Ovary (tissue), 9 donors: ENCODE results near the gene NAA10. TPM values are rescaled to one million over a fixed set of nuclear protein-coding genes. Genes with fewer than 3 reads are reported as not detected.

Experiments used
- DNase-seq, 5 donors: peaks; one replicate each; pipeline ENCODE4 v3.0.0-alpha.2; 2019 to 2020
- H3K27ac ChIP-seq, 2 donors: fragments of 200-600 bp; one replicate each; pipeline versions ENCODE4 v1.5.1 to v1.8.0; 2019 to 2022
- H3K27me3 ChIP-seq: fragments of 200-600 bp; one replicate; pipeline ENCODE4 v1.8.0; 2022
- H3K36me3 ChIP-seq: fragments of 200-600 bp; sonication (generic); one replicate; pipeline ENCODE4 v1.5.1; 2019
- H3K4me1 ChIP-seq: one replicate; pipeline ENCODE4 v1.8.1; 2013; ENCODE audit warnings: mild to moderate bottlenecking, moderate library complexity; ENCODE audit not compliant: insufficient read depth
- H3K4me3 ChIP-seq: fragments of 200-600 bp; sonication (generic); one replicate; pipeline ENCODE4 v1.5.1; 2017
- H3K9me3 ChIP-seq, 2 donors: fragments of 200-600 bp in 1 of 2; sonication (generic) in 1 of 2; one replicate each; pipeline versions ENCODE4 v1.5.1 to v1.8.1; 2013 to 2019; ENCODE audit warnings: mild to moderate bottlenecking in 1 of 2, moderate library complexity in 1 of 2
- EP300 ChIP-seq: sonication (generic); formaldehyde crosslinking; IDR thresholded peaks from one replicate; pipeline ENCODE4 v1.6.1; 2017; ENCODE audit warnings: antibody characterized with exemption
- POLR2A ChIP-seq: fragments of 450-650 bp; IDR thresholded peaks from one replicate; pipeline ENCODE4 v1.6.1; 2017; ENCODE audit warnings: antibody characterized with exemption, mild to moderate bottlenecking, moderate library complexity
- WGBS, 3 donors: extraction: QIAGEN DNeasy Blood & Tissue Kit in 1 of 3; methylation state at CpG; one replicate each; pipeline versions ENCODE4 v1.1.5 to v1.1.7; 2013 to 2017; 5-methylcytosine and 5-hydroxymethylcytosine counted together
- intact Hi-C, 4 donors: fragments of 100-400 bp; cut with DNase I; formaldehyde crosslinking; loops; one replicate each; pipeline versions ENCODE4 v1.11.0 to v1.15.1; 2022 to 2023
- polyA plus RNA-seq, 2 donors: library from polyadenylated mRNA; stranded (reverse); fragments of 200-250 nt in 1 of 2; fragments of 350-450 nt in 1 of 2; fragmentation: Illumina TruSeq in 1 of 2; extraction: RNeasy Lipid Tissue Mini Kit (QIAGEN cat#74804) in 1 of 2; gene quantifications; one replicate each; pipeline ENCODE4 v1.2.3, GENCODE V29; 2013 to 2014
- total RNA-seq, 7 donors: library from RNA; depleted of rRNA in 2 of 7; stranded (reverse); fragments of >200 nt in 2 of 7; fragmentation: NEBNext Ultra II Directional in 3 of 7; extraction: Animal tissue kit (Norgen Biotek cat#: 25700) in 3 of 7; gene quantifications; one replicate each; pipeline versions ENCODE4 v1.1.0 to v1.2.4, GENCODE V29; 2016 to 2023
- TF ChIP-seq, protein P1 (sequence below), 3 donors: fragments of 450-650 bp in 2 of 3; fragments of 200-600 bp in 1 of 3; IDR thresholded peaks; one replicate each; pipeline versions ENCODE4 v1.5.1 to v1.8.0; 2016 to 2022; ENCODE audit warnings: antibody characterized with exemption in 3 of 3, mild to moderate bottlenecking in 1 of 3
- donor health status: DM: no; HTN: no; CAD: no; lungs with moderate emphysema.
- donor health status: DM: no; HTN: no; CAD: no.
- donor health status: Bipolar disorder and iron deficiency.
- donor health status: DM: yes; HTN: yes; CAD: no.
- donor health status: DM: no; HTN: no; CAD: no.
- donor health status: DM: yes; HTN: yes; CAD: no.

Gene NAA10
- total and polyA plus RNA-seq, 9 donors, result 36.7 to 95.5 (median 64.9) TPM

DNA sequence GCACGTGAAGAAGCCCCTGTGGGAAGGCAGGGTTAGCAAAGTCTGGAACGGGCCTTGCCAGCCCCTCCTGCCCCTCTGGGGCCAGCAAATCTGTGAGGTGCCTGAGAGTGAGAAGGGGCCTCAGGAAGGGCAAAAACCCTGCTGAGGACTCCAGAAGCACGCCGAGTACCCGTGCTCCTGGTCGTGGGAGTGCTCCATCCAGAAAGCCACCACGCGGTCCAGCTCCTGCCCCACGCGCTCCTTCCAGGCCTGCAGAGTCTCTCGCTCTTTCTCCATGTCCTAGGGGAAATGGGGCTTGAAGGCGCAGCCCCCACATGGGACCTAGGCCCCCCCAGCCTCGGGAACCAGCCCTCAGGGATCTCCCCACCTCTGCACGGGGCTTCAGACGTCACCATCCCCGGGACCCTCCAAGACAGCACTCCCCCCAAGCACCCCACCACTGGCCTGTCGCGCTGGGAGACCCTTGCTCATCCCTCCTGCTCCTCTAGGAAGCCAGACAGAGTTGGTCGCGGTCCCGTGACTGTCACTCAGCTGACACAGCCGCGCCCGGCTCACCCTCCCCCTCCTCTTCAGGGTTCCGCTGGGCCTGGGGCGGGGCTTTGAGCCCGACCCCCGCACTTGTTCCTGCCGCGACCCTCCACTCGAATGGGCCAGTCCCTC, 9.4 kb upstream of the NAA10 start, which contains the start of gene RENBP:
Gene RENBP, minus strand, starts transcription at position 504 of the 660 bp plus-strand sequence. Its CDS starts 33 bp downstream, at position 471.
- 37 to 52% (median 44%) methylated on average over 31 of the region's 31 CpGs for WGBS, 3 donors
- DNase-seq, result no peak
- no peak within 1 kb of the TSS for H3K27ac ChIP-seq
- no peaks in the 10 kb centered on the region for H3K36me3 ChIP-seq
- H3K9me3 ChIP-seq, result no peaks in the 10 kb centered on the region
- H3K4me1 ChIP-seq, result peaks cover 4% of the 10 kb centered on the region
- intact Hi-C loops, result loop anchor here in 2 of 4 donors (10.0 kb wide), 2 partner anchors 339 to 979 kb away; no protein-coding TSS in a partner anchor
- H3K27me3 ChIP-seq, result no peaks in the 10 kb centered on the region
- TF ChIP-seq, protein P1, sequence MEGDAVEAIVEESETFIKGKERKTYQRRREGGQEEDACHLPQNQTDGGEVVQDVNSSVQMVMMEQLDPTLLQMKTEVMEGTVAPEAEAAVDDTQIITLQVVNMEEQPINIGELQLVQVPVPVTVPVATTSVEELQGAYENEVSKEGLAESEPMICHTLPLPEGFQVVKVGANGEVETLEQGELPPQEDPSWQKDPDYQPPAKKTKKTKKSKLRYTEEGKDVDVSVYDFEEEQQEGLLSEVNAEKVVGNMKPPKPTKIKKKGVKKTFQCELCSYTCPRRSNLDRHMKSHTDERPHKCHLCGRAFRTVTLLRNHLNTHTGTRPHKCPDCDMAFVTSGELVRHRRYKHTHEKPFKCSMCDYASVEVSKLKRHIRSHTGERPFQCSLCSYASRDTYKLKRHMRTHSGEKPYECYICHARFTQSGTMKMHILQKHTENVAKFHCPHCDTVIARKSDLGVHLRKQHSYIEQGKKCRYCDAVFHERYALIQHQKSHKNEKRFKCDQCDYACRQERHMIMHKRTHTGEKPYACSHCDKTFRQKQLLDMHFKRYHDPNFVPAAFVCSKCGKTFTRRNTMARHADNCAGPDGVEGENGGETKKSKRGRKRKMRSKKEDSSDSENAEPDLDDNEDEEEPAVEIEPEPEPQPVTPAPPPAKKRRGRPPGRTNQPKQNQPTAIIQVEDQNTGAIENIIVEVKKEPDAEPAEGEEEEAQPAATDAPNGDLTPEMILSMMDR (IDR thresholded peaks at IDR 0.05), result no peak
- no peak for TF ChIP-seq POLR2A
- no peak for TF ChIP-seq EP300
- H3K4me3 ChIP-seq, result no peak within 1 kb of the TSS

DNA sequence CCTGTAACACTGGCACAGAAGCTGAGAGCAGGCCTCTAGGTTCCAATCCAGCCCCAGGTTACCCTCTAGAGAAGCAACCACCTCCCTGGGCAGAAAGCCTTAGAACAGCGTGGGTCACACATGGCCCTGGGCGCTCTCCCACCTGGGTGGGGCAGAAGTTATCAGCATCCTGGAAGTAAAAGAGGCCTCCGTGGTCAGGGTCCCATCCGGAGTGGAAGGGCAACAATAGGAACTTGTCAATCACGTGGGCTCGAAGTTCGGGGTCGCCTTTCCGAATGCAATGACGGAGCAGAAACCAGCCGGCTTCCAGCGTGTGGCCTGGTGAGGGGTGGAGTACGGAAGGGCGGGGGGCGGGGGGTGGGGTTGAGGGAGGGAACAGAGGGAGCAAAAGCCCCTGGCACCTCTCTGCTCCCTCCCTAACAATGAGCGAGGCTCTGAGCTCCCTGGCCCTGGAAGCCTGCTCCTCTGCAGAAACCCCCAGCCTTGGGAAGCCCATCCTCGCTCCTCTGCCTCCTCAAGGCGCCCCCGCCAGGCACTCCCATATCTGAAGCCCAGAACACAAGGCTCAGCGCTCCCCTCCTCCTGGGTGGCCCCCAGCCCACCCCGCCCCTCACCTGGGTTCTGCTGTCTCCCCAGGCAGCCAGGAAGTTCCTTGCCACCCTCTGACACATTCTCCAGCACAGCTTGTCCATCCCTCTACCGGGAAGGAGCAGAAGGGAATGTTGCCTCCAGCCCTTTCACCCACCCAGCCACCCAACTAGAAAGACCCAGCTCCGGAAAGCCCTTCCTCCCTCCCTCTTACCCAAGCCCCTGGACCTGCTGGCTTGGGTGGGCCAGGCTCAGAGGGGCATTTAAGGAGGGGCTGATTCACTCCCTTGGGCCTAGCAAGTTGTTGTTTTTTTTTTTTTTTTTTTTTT, 6.8 kb upstream of the NAA10 start:
- WGBS, 3 donors, result 42 to 57% (median 47%) methylated on average over 20 to 23 of the region's 23 CpGs
- H3K27ac ChIP-seq, result no peak overlapping the region
- no peak overlapping the region for H3K4me3 ChIP-seq
- no peak for TF ChIP-seq EP300
- no peak for TF ChIP-seq POLR2A
- no peaks in the 10 kb centered on the region for H3K4me1 ChIP-seq
- H3K9me3 ChIP-seq, result no peaks in the 10 kb centered on the region
- DNase-seq, result no peak
- intact Hi-C loops, result loop anchor here in 2 of 4 donors (10.0 kb wide), 2 partner anchors 337 to 977 kb away; no protein-coding TSS in a partner anchor
- H3K36me3 ChIP-seq, result no peaks in the 10 kb centered on the region
- H3K27me3 ChIP-seq, result no peaks in the 10 kb centered on the region

DNA sequence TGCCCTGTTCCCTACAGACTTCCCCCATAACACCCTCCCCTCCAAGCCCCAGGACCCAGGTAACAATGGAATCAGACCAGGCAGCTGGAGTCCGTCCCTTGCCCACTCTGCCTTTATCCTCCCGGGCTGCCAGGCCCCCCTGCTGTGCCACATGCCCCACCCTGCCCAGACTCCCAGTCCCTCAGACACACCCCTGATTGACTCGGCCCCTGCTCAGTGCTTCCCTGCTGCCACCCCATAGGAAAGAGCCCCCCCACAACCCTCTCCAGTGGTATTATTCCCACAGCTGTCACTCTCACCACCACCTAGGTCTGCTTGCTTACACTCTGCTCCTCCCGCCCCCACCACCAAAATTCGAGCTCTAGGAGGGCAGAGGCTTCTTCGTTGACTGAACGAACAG, 4.7 kb upstream of the NAA10 start:
- no peaks in the 10 kb centered on the region for H3K36me3 ChIP-seq
- DNase-seq, result no peak
- no peaks in the 10 kb centered on the region for H3K9me3 ChIP-seq
- intact Hi-C loops, result no loop called here
- TF ChIP-seq EP300, result no peak
- TF ChIP-seq POLR2A, result no peak
- TF ChIP-seq, protein P1 (IDR thresholded peaks at IDR 0.05), result no peak
- no peak overlapping the region for H3K4me3 ChIP-seq
- no peaks in the 10 kb centered on the region for H3K4me1 ChIP-seq
- WGBS, 3 donors, result 59 to 66% (median 63%) methylated on average over 7 of the region's 7 CpGs
- H3K27me3 ChIP-seq, result no peaks in the 10 kb centered on the region
- H3K27ac ChIP-seq, result no peak overlapping the region

GRCh38 chrX:153938226-153938786, 3.5 kb upstream of the NAA10 start:
- DNase-seq, result no peak
- WGBS, 3 donors, result 76 to 81% (median 79%) methylated on average over 10 of the region's 10 CpGs
- TF ChIP-seq, protein P1 (IDR thresholded peaks at IDR 0.05), result no peak
- TF ChIP-seq POLR2A, result no peak
- TF ChIP-seq EP300, result no peak
- Histone ChIP-seq H3K36me3 (no peaks in the 10 kb centered on the region), H3K4me3 (no peak overlapping the region), H3K27ac (no peak overlapping the region), H3K9me3 (no peaks in the 10 kb centered on the region), H3K4me1 (peaks cover 7% of the 10 kb centered on the region), H3K27me3 (no peaks in the 10 kb centered on the region)
- intact Hi-C loops, result no loop called here
